Vagina (tissue), 2 donors: ENCODE measurements around the gene SLC25A51.

Source experiments
- POLR2A ChIP-seq, 2 donors: fragments of 450-650 bp; IDR thresholded peaks; one replicate each; pipeline ENCODE4 v1.6.1; 2017; ENCODE audit warnings: antibody characterized with exemption in 2 of 2, mild to moderate bottlenecking in 2 of 2, moderate library complexity in 2 of 2
- POLR2AphosphoS5 ChIP-seq, 2 donors: sonication (generic); formaldehyde crosslinking; IDR thresholded peaks; one replicate each; pipeline ENCODE4 v1.9.0; 2017; ENCODE audit warnings: antibody characterized with exemption in 2 of 2, mild to moderate bottlenecking in 2 of 2, low read depth in 1 of 2; ENCODE audit not compliant: insufficient read depth in 1 of 2
- TF ChIP-seq, protein P1 (sequence below), 3 experiments: fragments of 450-650 bp in 2 of 3; fragments of 200-600 bp in 1 of 3; sonication (generic) in 1 of 3; IDR thresholded peaks; one replicate each; pipeline ENCODE4 v1.5.1; 2017 to 2019; ENCODE audit warnings: antibody characterized with exemption in 3 of 3, mild to moderate bottlenecking in 2 of 3, moderate library complexity in 2 of 3

GRCh38 chr9:37918665-37919170, 14.8 kb upstream of the SLC25A51 start:
- TF ChIP-seq, protein P1, sequence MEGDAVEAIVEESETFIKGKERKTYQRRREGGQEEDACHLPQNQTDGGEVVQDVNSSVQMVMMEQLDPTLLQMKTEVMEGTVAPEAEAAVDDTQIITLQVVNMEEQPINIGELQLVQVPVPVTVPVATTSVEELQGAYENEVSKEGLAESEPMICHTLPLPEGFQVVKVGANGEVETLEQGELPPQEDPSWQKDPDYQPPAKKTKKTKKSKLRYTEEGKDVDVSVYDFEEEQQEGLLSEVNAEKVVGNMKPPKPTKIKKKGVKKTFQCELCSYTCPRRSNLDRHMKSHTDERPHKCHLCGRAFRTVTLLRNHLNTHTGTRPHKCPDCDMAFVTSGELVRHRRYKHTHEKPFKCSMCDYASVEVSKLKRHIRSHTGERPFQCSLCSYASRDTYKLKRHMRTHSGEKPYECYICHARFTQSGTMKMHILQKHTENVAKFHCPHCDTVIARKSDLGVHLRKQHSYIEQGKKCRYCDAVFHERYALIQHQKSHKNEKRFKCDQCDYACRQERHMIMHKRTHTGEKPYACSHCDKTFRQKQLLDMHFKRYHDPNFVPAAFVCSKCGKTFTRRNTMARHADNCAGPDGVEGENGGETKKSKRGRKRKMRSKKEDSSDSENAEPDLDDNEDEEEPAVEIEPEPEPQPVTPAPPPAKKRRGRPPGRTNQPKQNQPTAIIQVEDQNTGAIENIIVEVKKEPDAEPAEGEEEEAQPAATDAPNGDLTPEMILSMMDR (IDR thresholded peaks at IDR 0.05) = no peak
- TF ChIP-seq POLR2A (IDR thresholded peaks at IDR 0.05) = no peak
- TF ChIP-seq POLR2AphosphoS5 (IDR thresholded peaks at IDR 0.05; ENCODE audit: insufficient read depth in 1 of 2, low read depth in 1 of 2) = no peak
